ENCODE results near the gene ZNF638. TPM values are rescaled to one million over a fixed set of nuclear protein-coding genes. Genes with fewer than 3 reads are reported as not detected.

The ZNF638 gene
- total and polyA plus RNA-seq, 10 of the 15 experiments (the other 5 are each of a cell fraction or from before 2014, with no cell fraction given), result 37.6 to 133 (median 64.5) TPM

DNA sequence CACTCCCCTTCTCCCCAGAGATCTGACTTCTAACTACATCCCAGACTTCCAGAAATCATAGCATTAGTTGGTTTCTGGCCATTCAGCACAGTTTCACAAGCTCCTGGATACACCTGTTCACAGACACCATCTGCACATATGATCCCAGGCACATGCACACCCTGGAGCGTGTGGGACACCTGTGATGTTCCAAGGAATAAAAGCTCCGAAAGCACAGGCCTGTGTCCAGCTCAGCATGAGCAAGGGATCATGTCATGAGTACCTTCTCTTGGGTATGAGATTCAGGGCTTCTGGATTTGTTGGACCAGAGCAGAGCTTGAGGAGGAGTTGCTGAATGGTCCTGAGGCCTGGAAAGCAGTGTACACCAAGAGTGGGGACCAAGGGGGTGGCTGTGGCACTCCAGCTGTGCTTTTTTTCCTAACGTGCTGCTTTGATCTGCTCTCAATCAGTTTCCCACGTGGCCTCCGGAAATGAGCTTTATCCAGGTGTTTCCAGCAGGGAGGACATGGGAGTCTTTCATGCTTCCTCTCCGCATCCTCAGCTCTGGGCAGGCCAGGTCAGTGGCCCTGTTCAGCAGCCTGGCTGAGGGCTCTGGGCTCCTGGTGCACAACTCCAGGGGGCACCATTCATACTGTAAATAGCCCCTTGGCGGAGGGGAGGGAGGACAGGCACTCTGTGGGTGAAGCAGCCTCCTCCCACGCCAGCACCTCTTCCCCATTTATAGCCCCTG, 123.6 kb downstream of the ZNF638 start (continued):
- TF ChIP-seq MXI1 (IDR thresholded peaks at IDR 0.05; ENCODE audit: low read depth, low read length) (no peak), ETV6 (conservative IDR thresholded peaks at IDR 0.05 in 1 of 2, IDR thresholded peaks at IDR 0.05 in 1 of 2; ENCODE audit: borderline replicate concordance in 1 of 2, low read depth in 1 of 2) (no peak), BCL3 (IDR thresholded peaks at IDR 0.05; ENCODE audit: borderline replicate concordance, insufficient read depth, low read depth, low read length, poor library complexity, severe bottlenecking) (no peak), DPF2 (IDR thresholded peaks at IDR 0.05) (no peak), NFYA (IDR thresholded peaks at IDR 0.05; ENCODE audit: borderline replicate concordance, low read depth, low read length) (no peak), GABPA (IDR thresholded peaks at IDR 0.05; ENCODE audit: low read depth) (no peak), RAD51 (IDR thresholded peaks at IDR 0.05) (no peak), POU2F2 (IDR thresholded peaks at IDR 0.05; ENCODE audit: borderline replicate concordance, low read depth, low read length) (no peak), IKZF2 (IDR thresholded peaks at IDR 0.05) (no peak), NFXL1 (IDR thresholded peaks at IDR 0.05; ENCODE audit: borderline replicate concordance) (no peak), CBFB (IDR thresholded peaks at IDR 0.05; ENCODE audit: low read depth) (no peak)

Measured in GM12878 (cell line).